Vagina (tissue), 2 donors: ENCODE results near the gene CMSS1. TPM values are rescaled to one million over a fixed set of nuclear protein-coding genes. Genes with fewer than 3 reads are reported as not detected.
A peak's percentile ranks its signal among the peaks of the same experiment; 100 is the strongest.

Experiments
- DNase-seq, 2 donors: peaks; one replicate each; pipeline ENCODE4 v3.0.0-alpha.2; 2017; ENCODE audit errors: extremely low spot score in 2 of 2
- H3K27ac ChIP-seq: fragments of 200-600 bp; sonication (generic); one replicate; pipeline ENCODE4 v1.5.1; 2019
- H3K27me3 ChIP-seq: fragments of 200-600 bp; sonication (generic); one replicate; pipeline ENCODE4 v1.5.1; 2019
- H3K36me3 ChIP-seq, 2 donors: fragments of 200-600 bp; sonication (generic); one replicate each; pipeline ENCODE4 v1.5.1; 2017 to 2019
- H3K4me1 ChIP-seq: fragments of 200-600 bp; sonication (generic); one replicate; pipeline ENCODE4 v1.5.1; 2019
- H3K4me3 ChIP-seq, 2 donors: fragments of 200-600 bp; sonication (generic); 1 replicate in 1 of 2; 2 replicates in 1 of 2; pipeline ENCODE4 v1.5.1; 2016 to 2019
- H3K9me3 ChIP-seq: fragments of 200-600 bp; sonication (generic); one replicate; pipeline ENCODE4 v1.5.1; 2019
- POLR2A ChIP-seq, 2 donors: fragments of 450-650 bp; IDR thresholded peaks; one replicate each; pipeline ENCODE4 v1.6.1; 2017; ENCODE audit warnings: antibody characterized with exemption in 2 of 2, mild to moderate bottlenecking in 2 of 2, moderate library complexity in 2 of 2
- POLR2AphosphoS5 ChIP-seq, 2 donors: sonication (generic); formaldehyde crosslinking; IDR thresholded peaks; one replicate each; pipeline ENCODE4 v1.9.0; 2017; ENCODE audit warnings: antibody characterized with exemption in 2 of 2, mild to moderate bottlenecking in 2 of 2, low read depth in 1 of 2; ENCODE audit not compliant: insufficient read depth in 1 of 2
- intact Hi-C: fragments of 100-400 bp; cut with DNase I; formaldehyde crosslinking; loops from one replicate; pipeline ENCODE4 v1.15.1; 2023
- total RNA-seq: library from RNA; depleted of rRNA; stranded (reverse); fragments of >200 nt; gene quantifications from one replicate; pipeline ENCODE4 v1.2.3, GENCODE V29; 2016
- TF ChIP-seq, protein P1 (sequence below), 3 experiments: fragments of 450-650 bp in 2 of 3; fragments of 200-600 bp in 1 of 3; sonication (generic) in 1 of 3; IDR thresholded peaks; one replicate each; pipeline ENCODE4 v1.5.1; 2017 to 2019; ENCODE audit warnings: antibody characterized with exemption in 3 of 3, mild to moderate bottlenecking in 2 of 3, moderate library complexity in 2 of 3

Gene CMSS1
- total RNA-seq, 1 donor from 2014 or later: 21.4 TPM

DNA sequence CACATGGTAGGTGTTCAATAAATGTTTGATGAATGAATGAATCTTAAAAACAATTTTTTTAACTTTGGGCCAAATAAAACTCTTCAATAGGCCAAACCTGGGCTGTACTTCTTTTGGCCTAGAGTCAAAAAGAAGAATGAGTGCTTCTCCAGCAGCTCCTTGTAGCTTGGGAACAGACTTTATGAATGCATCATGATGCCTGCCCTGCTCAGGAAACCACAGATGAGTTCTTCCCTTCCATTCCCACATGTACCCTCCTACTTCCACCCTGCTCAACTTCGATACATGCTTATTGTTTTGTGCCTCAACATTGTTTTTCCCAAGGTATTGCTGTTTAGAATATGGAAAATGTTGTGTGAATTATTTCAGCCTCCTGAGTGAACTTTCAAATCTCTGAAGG is 209.7 kb downstream of the CMSS1 start:
- peaks cover 26% of the 10 kb centered on the region for H3K4me1 ChIP-seq
- DNase-seq: no peak

DNA sequence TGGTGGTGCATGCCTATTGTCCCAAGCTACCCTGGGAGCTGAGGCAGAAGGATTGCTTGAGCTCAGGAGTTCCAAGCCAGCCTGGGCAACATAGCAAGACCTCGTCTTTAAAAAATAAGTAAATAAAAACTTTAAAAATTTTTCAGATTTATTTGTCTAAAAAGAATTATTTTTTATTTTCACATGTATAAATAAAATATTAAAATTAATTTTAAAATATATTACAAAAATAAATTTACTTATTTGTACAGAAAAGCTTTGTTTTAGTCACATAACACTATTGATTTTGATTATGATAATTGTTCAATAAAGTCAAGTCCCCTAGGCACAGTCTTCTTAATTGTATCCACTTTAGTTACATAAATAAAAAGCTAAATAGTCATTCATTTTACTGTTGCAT is 211.4 kb downstream of the CMSS1 start:
- DNase-seq: no peak
- Histone ChIP-seq H3K27ac (no peak overlapping the region), H3K4me1 (peaks cover 24% of the 10 kb centered on the region), H3K36me3 (no peaks in the 10 kb centered on the region), H3K4me3 (no peak overlapping the region), H3K27me3 (no peaks in the 10 kb centered on the region), H3K9me3 (no peaks in the 10 kb centered on the region)
- TF ChIP-seq, protein P1, sequence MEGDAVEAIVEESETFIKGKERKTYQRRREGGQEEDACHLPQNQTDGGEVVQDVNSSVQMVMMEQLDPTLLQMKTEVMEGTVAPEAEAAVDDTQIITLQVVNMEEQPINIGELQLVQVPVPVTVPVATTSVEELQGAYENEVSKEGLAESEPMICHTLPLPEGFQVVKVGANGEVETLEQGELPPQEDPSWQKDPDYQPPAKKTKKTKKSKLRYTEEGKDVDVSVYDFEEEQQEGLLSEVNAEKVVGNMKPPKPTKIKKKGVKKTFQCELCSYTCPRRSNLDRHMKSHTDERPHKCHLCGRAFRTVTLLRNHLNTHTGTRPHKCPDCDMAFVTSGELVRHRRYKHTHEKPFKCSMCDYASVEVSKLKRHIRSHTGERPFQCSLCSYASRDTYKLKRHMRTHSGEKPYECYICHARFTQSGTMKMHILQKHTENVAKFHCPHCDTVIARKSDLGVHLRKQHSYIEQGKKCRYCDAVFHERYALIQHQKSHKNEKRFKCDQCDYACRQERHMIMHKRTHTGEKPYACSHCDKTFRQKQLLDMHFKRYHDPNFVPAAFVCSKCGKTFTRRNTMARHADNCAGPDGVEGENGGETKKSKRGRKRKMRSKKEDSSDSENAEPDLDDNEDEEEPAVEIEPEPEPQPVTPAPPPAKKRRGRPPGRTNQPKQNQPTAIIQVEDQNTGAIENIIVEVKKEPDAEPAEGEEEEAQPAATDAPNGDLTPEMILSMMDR (IDR thresholded peaks at IDR 0.05): no peak
- TF ChIP-seq POLR2AphosphoS5 (IDR thresholded peaks at IDR 0.05; ENCODE audit: insufficient read depth in 1 of 2, low read depth in 1 of 2) (no peak), POLR2A (IDR thresholded peaks at IDR 0.05) (no peak)
- intact Hi-C loops: no loop called here

More for the DNA sequence above, 209.7 kb downstream of the CMSS1 start:
- TF ChIP-seq POLR2A (IDR thresholded peaks at IDR 0.05) (no peak), POLR2AphosphoS5 (IDR thresholded peaks at IDR 0.05; ENCODE audit: insufficient read depth in 1 of 2, low read depth in 1 of 2) (no peak)
- TF ChIP-seq, protein P1 (IDR thresholded peaks at IDR 0.05): no peak
- intact Hi-C loops: no loop called here
- no peaks in the 10 kb centered on the region for H3K27me3 ChIP-seq
- no peaks in the 10 kb centered on the region for H3K36me3 ChIP-seq
- no peaks in the 10 kb centered on the region for H3K9me3 ChIP-seq
- H3K27ac ChIP-seq: no peak overlapping the region
- no peak overlapping the region for H3K4me3 ChIP-seq

DNA sequence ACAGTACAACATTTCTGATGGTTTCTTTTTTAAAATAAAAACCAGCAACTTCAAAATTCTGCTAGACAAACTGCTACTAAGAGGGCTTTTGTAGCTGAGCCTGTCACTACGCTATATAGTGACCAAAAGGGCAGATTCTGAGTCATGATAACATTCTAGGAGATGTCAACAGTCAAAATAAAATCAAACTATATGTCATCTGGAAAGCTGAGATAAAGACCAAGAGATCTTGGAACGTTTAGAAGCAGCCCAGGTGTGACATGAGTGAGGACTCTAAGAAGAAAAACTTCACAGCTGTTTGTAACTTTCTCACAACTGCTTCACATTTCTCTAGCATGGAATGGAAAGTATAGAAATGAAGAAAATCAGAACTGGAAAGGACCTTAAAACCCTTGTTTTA is 212.0 kb downstream of the CMSS1 start:
- TF ChIP-seq POLR2A (IDR thresholded peaks at IDR 0.05): no peak
- Histone ChIP-seq H3K9me3 (no peaks in the 10 kb centered on the region), H3K27ac (no peak overlapping the region), H3K27me3 (no peaks in the 10 kb centered on the region), H3K36me3 (no peaks in the 10 kb centered on the region), H3K4me1 (peaks cover 18% of the 10 kb centered on the region), H3K4me3 (no peak overlapping the region)
- no peak for DNase-seq
- intact Hi-C loops: no loop called here

DNA sequence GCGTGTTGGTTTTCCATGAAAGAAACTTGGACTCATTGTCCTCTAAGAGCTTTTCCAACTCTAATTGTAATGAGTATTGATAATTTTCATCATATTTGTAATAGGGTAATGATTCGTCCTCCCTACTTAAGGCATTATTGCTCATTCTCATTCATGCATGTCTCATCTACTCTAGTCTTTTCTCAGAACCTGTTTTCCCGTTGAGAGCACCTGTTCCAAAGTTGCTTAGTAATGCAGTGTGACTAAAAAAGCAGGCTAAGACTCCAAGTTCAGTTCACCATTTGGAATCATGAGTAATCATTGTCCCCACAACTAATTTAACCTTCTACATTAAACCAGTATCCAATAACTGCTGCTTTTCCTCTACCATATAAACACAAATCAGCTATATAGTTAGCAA is 212.7 kb downstream of the CMSS1 start:
- Histone ChIP-seq H3K36me3 (no peaks in the 10 kb centered on the region), H3K27ac (no peak overlapping the region), H3K4me1 (peaks cover 11% of the 10 kb centered on the region), H3K4me3 (no peak overlapping the region), H3K9me3 (no peaks in the 10 kb centered on the region), H3K27me3 (no peaks in the 10 kb centered on the region)
- TF ChIP-seq POLR2AphosphoS5 (IDR thresholded peaks at IDR 0.05; ENCODE audit: insufficient read depth in 1 of 2, low read depth in 1 of 2) (peak in 1 of 2 donors; percentile 82), POLR2A (IDR thresholded peaks at IDR 0.05) (no peak)
- TF ChIP-seq, protein P1 (IDR thresholded peaks at IDR 0.05): no peak
- intact Hi-C loops: no loop called here
- DNase-seq: no peak

DNA sequence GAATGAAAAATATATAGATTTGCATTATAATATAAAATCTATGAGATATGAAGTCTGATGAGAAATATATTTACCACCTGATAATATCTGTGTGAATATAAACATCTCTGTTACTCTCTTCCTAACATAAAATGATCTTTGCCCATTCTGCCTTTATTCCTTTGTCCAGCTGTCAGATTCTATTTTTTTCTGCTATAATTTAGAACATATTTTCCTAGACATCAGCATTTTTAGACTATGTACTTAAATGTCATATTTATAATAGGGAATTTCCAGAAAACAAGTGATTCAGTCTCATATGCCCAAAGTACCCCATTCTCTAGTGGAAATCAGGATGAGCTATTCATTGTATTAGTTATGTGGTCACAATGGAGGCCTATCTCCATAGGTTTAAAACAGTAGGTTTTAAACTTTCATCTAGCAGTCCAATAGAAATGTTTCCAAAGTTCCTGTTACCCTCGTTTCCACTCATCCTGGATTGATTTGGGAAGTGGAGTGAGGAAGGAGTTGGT is 213.3 kb downstream of the CMSS1 start:
- intact Hi-C loops: no loop called here
- H3K9me3 ChIP-seq: no peaks in the 10 kb centered on the region
- H3K36me3 ChIP-seq: no peaks in the 10 kb centered on the region
- H3K27me3 ChIP-seq: no peaks in the 10 kb centered on the region
- H3K4me1 ChIP-seq: peaks cover 11% of the 10 kb centered on the region
- no peak overlapping the region for H3K27ac ChIP-seq
- TF ChIP-seq POLR2A (IDR thresholded peaks at IDR 0.05) (no peak), POLR2AphosphoS5 (IDR thresholded peaks at IDR 0.05; ENCODE audit: insufficient read depth in 1 of 2, low read depth in 1 of 2) (no peak)
- TF ChIP-seq, protein P1 (IDR thresholded peaks at IDR 0.05): no peak
- DNase-seq: no peak
- H3K4me3 ChIP-seq: no peak overlapping the region
